Mesothelial cell of epicardium (in vitro differentiated cells): Measurements from ENCODE around the gene PAFAH2. TPM values are rescaled to one million over a fixed set of nuclear protein-coding genes. Genes with fewer than 3 reads are reported as not detected.
A peak's percentile ranks its signal among the peaks of the same experiment; 100 is the strongest.

Source experiments
- DNase-seq, 2 experiments: peaks; one replicate each; pipeline ENCODE4 v3.0.0; 2021; ENCODE audit warnings: low spot score in 2 of 2; ENCODE audit not compliant: unreplicated experiment in 2 of 2
- H3K27ac Mint-ChIP-seq: 2 replicates; pipeline ENCODE4 v1.8.0; 2021; ENCODE audit warnings: mixed read lengths
- H3K27me3 Mint-ChIP-seq: 2 replicates; pipeline ENCODE4 v1.8.0; 2021; ENCODE audit warnings: low read depth, mixed read lengths
- H3K36me3 Mint-ChIP-seq: 2 replicates; pipeline ENCODE4 v1.8.0; 2021; ENCODE audit warnings: mixed read lengths
- H3K4me1 Mint-ChIP-seq: 2 replicates; pipeline ENCODE4 v1.8.0; 2021; ENCODE audit warnings: mixed read lengths
- H3K4me3 Mint-ChIP-seq: 2 replicates; pipeline ENCODE4 v1.8.0; 2021; ENCODE audit warnings: mild to moderate bottlenecking, moderate library complexity, mixed read lengths
- H3K9me3 Mint-ChIP-seq: 2 replicates; pipeline ENCODE4 v1.8.0; 2021; ENCODE audit warnings: mixed read lengths
- total RNA-seq: library from RNA; stranded (reverse); gene quantifications from 3 replicates; pipeline ENCODE4 v1.2.1, GENCODE V29; 2021
- TF ChIP-seq, protein P1 (sequence below): fragments of 200-600 bp; sonication (generic); IDR thresholded peaks from one replicate; pipeline ENCODE4 v1.5.0; 2021; ENCODE audit warnings: antibody characterized with exemption; ENCODE audit not compliant: unreplicated experiment

Gene PAFAH2
- total RNA-seq, 1 donor from 2014 or later: 9.1 TPM

DNA sequence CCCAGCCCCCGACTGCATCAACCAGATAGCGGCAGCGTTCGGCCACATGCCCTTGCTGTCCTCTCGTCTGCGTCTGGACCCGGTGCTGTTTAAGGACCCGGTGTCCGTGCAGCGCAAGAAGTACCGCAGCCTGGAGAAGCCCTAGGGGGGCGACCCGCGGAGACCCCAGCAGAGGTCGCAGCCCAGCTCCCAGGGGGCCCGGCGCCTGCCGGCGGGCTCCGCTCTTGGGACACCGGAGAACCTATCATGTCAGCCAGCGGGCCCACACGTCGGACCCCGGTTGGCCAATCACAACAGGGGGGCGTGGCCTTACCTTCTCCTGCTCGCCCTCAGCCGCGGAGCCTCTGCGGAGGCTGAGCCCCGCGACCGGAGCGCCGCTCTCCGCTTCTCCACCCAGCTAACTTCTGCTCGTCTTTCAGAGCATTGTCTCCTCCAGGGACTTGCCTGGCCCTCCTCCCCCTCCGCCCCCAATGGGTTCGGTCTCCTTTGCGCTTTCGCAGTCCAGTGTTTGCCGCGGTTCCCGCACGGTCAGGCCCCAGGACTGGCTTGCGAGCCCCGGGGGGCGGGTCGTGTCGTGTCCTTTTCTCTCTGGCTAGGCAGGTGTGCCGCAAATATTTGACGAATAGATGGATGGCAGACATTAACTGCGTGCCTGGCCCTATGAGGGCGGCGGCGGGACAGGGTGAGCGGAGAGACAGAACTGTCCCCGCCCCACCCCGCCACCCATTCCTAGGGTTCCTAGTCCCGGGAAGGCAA lies 37.5 kb upstream of the PAFAH2 start:
- TF ChIP-seq, protein P1, sequence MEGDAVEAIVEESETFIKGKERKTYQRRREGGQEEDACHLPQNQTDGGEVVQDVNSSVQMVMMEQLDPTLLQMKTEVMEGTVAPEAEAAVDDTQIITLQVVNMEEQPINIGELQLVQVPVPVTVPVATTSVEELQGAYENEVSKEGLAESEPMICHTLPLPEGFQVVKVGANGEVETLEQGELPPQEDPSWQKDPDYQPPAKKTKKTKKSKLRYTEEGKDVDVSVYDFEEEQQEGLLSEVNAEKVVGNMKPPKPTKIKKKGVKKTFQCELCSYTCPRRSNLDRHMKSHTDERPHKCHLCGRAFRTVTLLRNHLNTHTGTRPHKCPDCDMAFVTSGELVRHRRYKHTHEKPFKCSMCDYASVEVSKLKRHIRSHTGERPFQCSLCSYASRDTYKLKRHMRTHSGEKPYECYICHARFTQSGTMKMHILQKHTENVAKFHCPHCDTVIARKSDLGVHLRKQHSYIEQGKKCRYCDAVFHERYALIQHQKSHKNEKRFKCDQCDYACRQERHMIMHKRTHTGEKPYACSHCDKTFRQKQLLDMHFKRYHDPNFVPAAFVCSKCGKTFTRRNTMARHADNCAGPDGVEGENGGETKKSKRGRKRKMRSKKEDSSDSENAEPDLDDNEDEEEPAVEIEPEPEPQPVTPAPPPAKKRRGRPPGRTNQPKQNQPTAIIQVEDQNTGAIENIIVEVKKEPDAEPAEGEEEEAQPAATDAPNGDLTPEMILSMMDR: no peak
- H3K36me3 Mint-ChIP-seq: no peaks in the 10 kb centered on the region
- H3K27ac Mint-ChIP-seq: peak overlapping the region; percentile 96
- H3K9me3 Mint-ChIP-seq: no peaks in the 10 kb centered on the region
- peak overlapping the region; percentile 94 for H3K4me3 Mint-ChIP-seq
- DNase-seq: peak; percentile 93 to 94
- H3K4me1 Mint-ChIP-seq: peaks cover 18% of the 10 kb centered on the region
- peaks cover 2% of the 10 kb centered on the region for H3K27me3 Mint-ChIP-seq

DNA sequence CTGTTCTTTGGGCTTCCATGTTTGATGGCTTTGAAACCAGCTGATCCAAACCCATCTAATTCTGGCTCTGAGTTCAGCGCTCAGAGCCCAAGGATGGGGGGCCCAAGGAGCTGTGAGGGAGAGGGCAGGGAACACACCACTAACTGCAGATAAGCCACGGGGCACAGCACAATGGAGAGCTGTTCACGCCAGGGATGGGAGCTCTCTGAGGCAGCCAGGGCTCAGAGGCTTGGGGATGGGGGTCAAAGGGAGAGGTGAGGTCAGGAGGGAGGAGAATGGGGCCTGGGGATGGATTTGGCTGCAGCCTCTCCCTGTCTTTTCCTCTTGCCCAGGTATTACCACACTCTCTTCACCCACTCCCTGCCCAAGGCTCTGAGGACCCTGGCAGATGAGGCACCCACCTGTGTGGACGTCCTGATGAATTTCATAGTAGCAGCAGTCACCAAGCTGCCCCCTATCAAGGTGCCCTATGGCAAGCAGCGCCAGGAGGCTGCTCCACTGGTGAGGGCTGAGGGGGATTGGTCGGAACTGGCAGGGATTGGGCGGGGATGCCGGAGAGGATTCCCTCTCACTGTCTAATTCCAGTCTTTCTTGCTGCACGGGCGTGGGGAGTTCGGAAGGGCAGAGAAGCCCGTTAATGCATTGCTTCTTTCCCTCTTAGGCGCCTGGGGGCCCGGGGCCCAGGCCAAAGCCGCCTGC lies 36.8 kb upstream of the PAFAH2 start:
- no peak for DNase-seq
- Mint-ChIP-seq H3K27ac (peak overlapping the region; percentile 50), H3K4me3 (peak overlapping the region; percentile 94), H3K27me3 (peaks cover 2% of the 10 kb centered on the region), H3K4me1 (peaks cover 18% of the 10 kb centered on the region), H3K9me3 (no peaks in the 10 kb centered on the region), H3K36me3 (no peaks in the 10 kb centered on the region)
- TF ChIP-seq, protein P1: no peak

DNA sequence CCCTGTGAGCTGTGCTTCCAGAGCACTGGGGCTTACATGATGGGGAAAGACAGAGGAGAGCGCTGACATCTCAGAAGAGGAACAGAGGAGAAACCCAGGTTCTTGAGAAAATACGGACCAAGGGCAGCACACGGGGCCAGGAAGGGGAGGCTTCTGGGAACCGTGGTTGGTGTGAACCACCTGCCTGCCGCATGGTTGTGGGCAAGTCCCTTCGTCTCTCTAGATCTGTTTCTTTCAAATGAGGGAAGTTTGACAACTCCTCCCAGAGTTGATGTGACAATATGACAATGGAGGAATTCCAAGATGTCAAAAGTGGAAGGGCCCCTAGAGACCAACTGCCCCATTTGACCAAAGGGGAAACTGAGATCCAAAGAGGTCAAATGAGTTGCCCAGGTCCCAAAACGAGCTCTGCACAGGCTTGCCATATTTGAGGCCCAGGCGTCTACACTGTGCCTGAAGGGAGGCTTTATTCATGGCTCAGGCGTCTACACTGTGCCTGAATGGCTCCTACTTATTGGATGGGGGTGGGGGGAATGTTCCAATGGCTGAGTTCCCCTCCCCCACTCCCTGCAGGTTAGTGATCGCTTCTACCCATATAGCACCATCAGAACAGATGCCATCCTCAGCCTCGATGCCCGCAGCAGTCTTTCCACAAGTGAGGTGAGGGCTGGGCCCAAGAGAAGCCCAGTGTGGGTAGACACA lies 34.9 kb upstream of the PAFAH2 start:
- peaks cover 19% of the 10 kb centered on the region for H3K4me1 Mint-ChIP-seq
- no peaks in the 10 kb centered on the region for H3K9me3 Mint-ChIP-seq
- no peak overlapping the region for H3K4me3 Mint-ChIP-seq
- H3K36me3 Mint-ChIP-seq: no peaks in the 10 kb centered on the region
- peak overlapping the region; percentile 80 for H3K27ac Mint-ChIP-seq
- no peak for DNase-seq
- H3K27me3 Mint-ChIP-seq: peaks cover 2% of the 10 kb centered on the region
- TF ChIP-seq, protein P1: no peak

DNA sequence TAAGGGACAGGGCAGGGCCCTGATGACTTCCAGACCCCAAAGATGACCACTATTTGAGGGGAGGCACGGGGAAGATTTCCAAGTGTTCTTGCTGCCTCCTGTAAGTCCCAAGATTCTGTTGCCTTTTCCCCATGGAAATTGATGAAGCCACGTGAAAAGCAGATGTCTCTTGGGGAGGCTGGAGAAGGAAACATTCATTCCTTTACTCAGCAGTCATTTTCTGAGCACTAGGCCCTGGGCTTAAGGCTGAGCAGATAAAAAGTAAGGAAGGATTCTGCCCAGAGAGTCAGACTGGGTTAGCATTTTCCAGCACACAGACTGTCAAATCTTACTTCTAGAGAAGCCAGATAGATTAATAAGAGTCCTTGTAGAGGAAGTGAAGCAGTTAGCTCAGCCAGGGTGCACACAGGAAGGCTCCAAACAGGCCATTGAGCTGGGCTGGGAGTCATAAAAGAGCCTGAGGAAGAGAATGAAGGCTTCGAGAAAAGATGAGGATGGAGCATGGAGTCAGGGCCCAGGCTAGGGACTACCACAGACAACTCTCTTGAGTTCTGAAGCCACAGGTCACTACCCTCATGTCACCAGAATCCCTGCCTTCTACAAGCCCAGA lies 33.9 kb upstream of the PAFAH2 start:
- DNase-seq: no peak
- Mint-ChIP-seq H3K9me3 (no peaks in the 10 kb centered on the region), H3K27me3 (peaks cover 2% of the 10 kb centered on the region), H3K4me1 (peaks cover 20% of the 10 kb centered on the region), H3K4me3 (no peak overlapping the region), H3K27ac (peak overlapping the region; percentile 80), H3K36me3 (no peaks in the 10 kb centered on the region)
- TF ChIP-seq, protein P1: no peak

DNA sequence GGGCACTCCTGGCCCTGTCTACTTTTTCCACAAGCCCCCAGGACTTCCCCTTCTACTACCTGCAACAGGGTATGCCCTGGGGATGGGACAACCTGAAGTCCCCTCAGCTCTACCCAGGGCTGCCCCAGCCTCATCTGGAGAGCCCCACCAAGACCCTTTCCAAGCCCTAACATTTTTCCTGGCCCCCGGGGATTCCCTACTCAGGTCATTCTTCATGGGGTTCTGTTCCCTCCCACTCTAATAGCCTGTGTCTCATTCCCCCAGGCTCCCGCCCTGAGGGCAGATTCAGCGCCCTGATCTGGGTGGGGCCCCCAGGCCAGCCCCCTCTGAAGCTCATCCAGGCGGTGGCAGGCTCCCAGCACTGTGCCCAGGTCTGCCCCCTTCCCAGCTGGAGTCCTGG lies 33.3 kb upstream of the PAFAH2 start:
- H3K9me3 Mint-ChIP-seq: no peaks in the 10 kb centered on the region

More for the DNA sequence above, 33.3 kb upstream of the PAFAH2 start:
- no peak for DNase-seq
- H3K27ac Mint-ChIP-seq: no peak overlapping the region
- no peaks in the 10 kb centered on the region for H3K36me3 Mint-ChIP-seq
- no peak overlapping the region for H3K4me3 Mint-ChIP-seq
- peaks cover 16% of the 10 kb centered on the region for H3K4me1 Mint-ChIP-seq
- TF ChIP-seq, protein P1: no peak
- H3K27me3 Mint-ChIP-seq: peaks cover 2% of the 10 kb centered on the region
